HL-60/S4 treated with retinoic acid at 250 ng/mL for 4 days and 3 days (cell line): ENCODE measurements around the gene CLMN.

ENCODE experiments used
- in situ Hi-C: fragments of 300-500 bp; cut with MboI; formaldehyde crosslinking; loops from 2 replicates; pipeline ENCODE4 v1.7.0; 2022; ENCODE audit warnings: low sequenced_read_pairs

The CLMN gene

GRCh38 chr14:95305940-95306339 lies 13.8 kb downstream of the CLMN start:
- in situ Hi-C loops: no loop called here

GRCh38 chr14:95305145-95305544 lies 14.6 kb downstream of the CLMN start:
- in situ Hi-C loops: no loop called here

- in situ Hi-C loops: no loop called here
These were observed 15.4 kb downstream of the CLMN start for GRCh38 chr14:95304342-95304741.

- in situ Hi-C loops: no loop called here
These were observed 16.2 kb downstream of the CLMN start for GRCh38 chr14:95303552-95303951.

GRCh38 chr14:95302667-95303506 lies 16.8 kb downstream of the CLMN start:
- in situ Hi-C loops: no loop called here

- in situ Hi-C loops: no loop called here
These were observed 18.1 kb downstream of the CLMN start for GRCh38 chr14:95301527-95302187.

GRCh38 chr14:95300697-95301526 lies 18.8 kb downstream of the CLMN start:
- in situ Hi-C loops: no loop called here

GRCh38 chr14:95300002-95300696 lies 19.6 kb downstream of the CLMN start:
- in situ Hi-C loops: no loop called here

GRCh38 chr14:95299271-95299670 lies 20.4 kb downstream of the CLMN start:
- in situ Hi-C loops: no loop called here

GRCh38 chr14:95297832-95298231 lies 21.9 kb downstream of the CLMN start:
- in situ Hi-C loops: no loop called here

GRCh38 chr14:95296966-95297365 lies 22.7 kb downstream of the CLMN start:
- in situ Hi-C loops: no loop called here

- in situ Hi-C loops: no loop called here
These were observed 23.9 kb downstream of the CLMN start for GRCh38 chr14:95295600-95296376.

GRCh38 chr14:95294834-95295599 lies 24.7 kb downstream of the CLMN start:
- in situ Hi-C loops: no loop called here

GRCh38 chr14:95294320-95294719 lies 25.4 kb downstream of the CLMN start:
- in situ Hi-C loops: no loop called here

GRCh38 chr14:95293449-95293848 lies 26.3 kb downstream of the CLMN start:
- in situ Hi-C loops: no loop called here

- in situ Hi-C loops: no loop called here
These were observed 26.9 kb downstream of the CLMN start for GRCh38 chr14:95292660-95293425.

- in situ Hi-C loops: no loop called here
These were observed 27.7 kb downstream of the CLMN start for GRCh38 chr14:95291859-95292542.

- in situ Hi-C loops: no loop called here
These were observed 28.8 kb downstream of the CLMN start for GRCh38 chr14:95290871-95291431.
